Esophagus muscularis mucosa (tissue), 4 donors: ENCODE measurements around the gene TELO2. TPM values are rescaled to one million over a fixed set of nuclear protein-coding genes. Genes with fewer than 3 reads are reported as not detected.

Experiments used
- DNase-seq: peaks from one replicate; pipeline ENCODE4 v3.0.0-alpha.2; 2017; ENCODE audit errors: extremely low spot score
- H3K27ac ChIP-seq, 4 donors: fragments of 200-600 bp; sonication (generic); replicated peaks in 1 of 4; 1 replicate in 3 of 4; 2 replicates in 1 of 4; pipeline ENCODE4 v1.5.1; 2016 to 2019; ENCODE audit warnings: mild to moderate bottlenecking in 1 of 4
- H3K27me3 ChIP-seq, 4 donors: fragments of 200-600 bp; sonication (generic); one replicate each; pipeline versions ENCODE4 v1.5.1 to v1.6.0; 2016 to 2019
- H3K36me3 ChIP-seq, 4 donors: fragments of 200-600 bp; sonication (generic); one replicate each; pipeline ENCODE4 v1.5.1; 2016 to 2019
- H3K4me1 ChIP-seq, 4 donors: fragments of 200-600 bp; sonication (generic); one replicate each; pipeline ENCODE4 v1.5.1; 2016 to 2019
- H3K4me3 ChIP-seq, 4 donors: fragments of 200-600 bp; sonication (generic); 1 replicate in 2 of 4; 2 replicates in 2 of 4; pipeline ENCODE4 v1.5.1; 2016 to 2019; ENCODE audit warnings: mild to moderate bottlenecking in 4 of 4, moderate library complexity in 1 of 4
- H3K9me3 ChIP-seq, 4 donors: fragments of 200-600 bp; sonication (generic); 1 replicate in 3 of 4; 2 replicates in 1 of 4; pipeline ENCODE4 v1.5.1; 2016 to 2019
- EP300 ChIP-seq: sonication (generic); formaldehyde crosslinking; IDR thresholded peaks from one replicate; pipeline ENCODE4 v1.6.1; 2017; ENCODE audit warnings: antibody characterized with exemption
- POLR2A ChIP-seq: fragments of 450-650 bp; IDR thresholded peaks from one replicate; pipeline ENCODE4 v1.6.1; 2017; ENCODE audit warnings: antibody characterized with exemption, moderate library complexity, mild to moderate bottlenecking, low read depth
- POLR2AphosphoS5 ChIP-seq, 2 donors: sonication (generic); formaldehyde crosslinking; IDR thresholded peaks; one replicate each; pipeline ENCODE4 v1.6.1; 2017; ENCODE audit warnings: antibody characterized with exemption in 2 of 2
- WGBS: methylation state at CpG from one replicate; pipeline ENCODE4 v1.1.5; 2018; 5-methylcytosine and 5-hydroxymethylcytosine counted together
- intact Hi-C: fragments of 100-400 bp; cut with DNase I; formaldehyde crosslinking; loops from one replicate; pipeline ENCODE4 v1.15.1; 2023
- total RNA-seq, 4 donors: library from RNA; depleted of rRNA; stranded (reverse); fragments of >200 nt; gene quantifications; one replicate each; pipeline versions ENCODE4 v1.1.0 to v1.2.1, GENCODE V29; 2016
- TF ChIP-seq, protein P1 (sequence below), 3 experiments: fragments of 200-600 bp in 2 of 3; fragments of 450-650 bp in 1 of 3; sonication (generic) in 2 of 3; IDR thresholded peaks; one replicate each; pipeline ENCODE4 v1.5.1; 2017 to 2019; ENCODE audit warnings: antibody characterized with exemption in 3 of 3, mild to moderate bottlenecking in 2 of 3, moderate library complexity in 1 of 3

The TELO2 gene
- total RNA-seq, 4 donors from 2014 or later: 14.1 to 27.7 (median 18.4) TPM

DNA sequence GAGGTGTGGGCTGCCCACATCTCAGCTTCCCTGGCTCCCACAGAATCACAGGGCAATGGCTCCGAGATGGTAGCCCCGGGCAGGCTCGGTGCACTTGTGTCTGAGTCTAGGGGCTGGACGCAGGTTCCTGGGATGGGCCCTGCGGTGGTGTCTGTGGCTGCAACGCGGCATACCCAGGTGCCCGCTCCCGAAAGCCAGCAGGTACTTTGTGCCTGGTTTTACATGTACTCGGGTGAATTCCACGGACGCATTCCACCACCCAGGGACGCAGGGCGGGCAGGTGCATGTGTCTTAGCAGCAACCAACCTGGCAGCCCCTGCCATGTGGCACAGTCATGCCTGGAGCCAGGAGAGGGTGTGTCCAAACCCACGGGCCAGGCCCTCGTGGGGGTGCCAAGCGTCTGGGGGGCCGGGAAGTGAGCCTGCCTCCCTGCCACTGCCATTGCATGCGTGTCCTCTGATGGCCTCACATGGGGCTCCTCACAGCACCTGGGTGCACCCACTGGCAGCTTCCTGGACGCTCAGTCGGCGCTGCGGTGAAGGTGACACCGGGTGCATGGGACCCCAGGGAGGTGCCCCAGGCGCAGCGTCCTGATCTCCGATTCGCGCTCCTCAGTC, 35.9 kb downstream of the TELO2 start:
- peaks cover 53 to 63% (median 54%) of the 10 kb centered on the region in 4 donors for H3K4me1 ChIP-seq
- 84% methylated on average over 13 of the region's 29 CpGs for WGBS
- intact Hi-C loops: no loop called here
- no peaks in the 10 kb centered on the region for H3K27me3 ChIP-seq
- TF ChIP-seq, protein P1, sequence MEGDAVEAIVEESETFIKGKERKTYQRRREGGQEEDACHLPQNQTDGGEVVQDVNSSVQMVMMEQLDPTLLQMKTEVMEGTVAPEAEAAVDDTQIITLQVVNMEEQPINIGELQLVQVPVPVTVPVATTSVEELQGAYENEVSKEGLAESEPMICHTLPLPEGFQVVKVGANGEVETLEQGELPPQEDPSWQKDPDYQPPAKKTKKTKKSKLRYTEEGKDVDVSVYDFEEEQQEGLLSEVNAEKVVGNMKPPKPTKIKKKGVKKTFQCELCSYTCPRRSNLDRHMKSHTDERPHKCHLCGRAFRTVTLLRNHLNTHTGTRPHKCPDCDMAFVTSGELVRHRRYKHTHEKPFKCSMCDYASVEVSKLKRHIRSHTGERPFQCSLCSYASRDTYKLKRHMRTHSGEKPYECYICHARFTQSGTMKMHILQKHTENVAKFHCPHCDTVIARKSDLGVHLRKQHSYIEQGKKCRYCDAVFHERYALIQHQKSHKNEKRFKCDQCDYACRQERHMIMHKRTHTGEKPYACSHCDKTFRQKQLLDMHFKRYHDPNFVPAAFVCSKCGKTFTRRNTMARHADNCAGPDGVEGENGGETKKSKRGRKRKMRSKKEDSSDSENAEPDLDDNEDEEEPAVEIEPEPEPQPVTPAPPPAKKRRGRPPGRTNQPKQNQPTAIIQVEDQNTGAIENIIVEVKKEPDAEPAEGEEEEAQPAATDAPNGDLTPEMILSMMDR (IDR thresholded peaks at IDR 0.05): no peak
- no peak for TF ChIP-seq EP300
- TF ChIP-seq POLR2A: no peak
- TF ChIP-seq POLR2AphosphoS5 (IDR thresholded peaks at IDR 0.05): no peak
- no peaks in the 10 kb centered on the region for H3K9me3 ChIP-seq
- DNase-seq: no peak
- no peak overlapping the region for H3K4me3 ChIP-seq
- peaks cover 0 to 23% (median 8%) of the 10 kb centered on the region in 4 donors for H3K36me3 ChIP-seq
- H3K27ac ChIP-seq: no peak overlapping the region

DNA sequence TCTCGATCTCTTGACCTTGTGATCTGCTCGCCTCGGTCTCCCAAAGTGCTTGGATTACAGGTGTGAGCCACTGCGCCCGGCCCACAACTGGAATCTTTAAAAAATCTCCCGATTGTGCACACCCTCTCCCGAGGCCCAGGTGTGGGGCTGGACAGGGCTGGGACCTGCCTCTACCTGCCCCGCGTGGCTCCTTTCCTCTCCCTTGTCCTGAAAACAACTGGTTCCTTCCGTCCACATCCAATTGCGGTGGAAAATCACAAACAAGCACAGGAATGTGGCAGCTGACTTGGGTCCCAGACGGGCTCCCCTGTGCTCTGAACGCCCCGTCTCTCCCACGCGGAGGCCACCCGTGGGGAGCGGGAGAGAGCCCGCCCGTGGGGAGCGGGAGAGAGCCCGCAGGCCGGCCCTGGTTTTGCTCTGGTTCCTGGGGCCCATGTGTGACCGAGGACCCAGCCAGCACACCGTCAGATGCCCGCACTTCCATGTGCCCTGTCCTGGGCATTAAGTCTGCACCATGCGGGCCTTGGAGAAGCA, 37.3 kb downstream of the TELO2 start:
- intact Hi-C loops: no loop called here
- peaks cover 53 to 76% (median 54%) of the 10 kb centered on the region in 4 donors for H3K4me1 ChIP-seq
- DNase-seq: no peak
- TF ChIP-seq POLR2A: no peak
- no peak for TF ChIP-seq POLR2AphosphoS5 (IDR thresholded peaks at IDR 0.05)
- TF ChIP-seq EP300: no peak
- TF ChIP-seq, protein P1 (IDR thresholded peaks at IDR 0.05): no peak
- peaks cover 0 to 9% (median 4%) of the 10 kb centered on the region in 4 donors for H3K36me3 ChIP-seq
- H3K27me3 ChIP-seq: no peaks in the 10 kb centered on the region
- peak overlapping the region in 3 of 4 donors; percentile 65 to 71 (median 65) for H3K4me3 ChIP-seq
- H3K27ac ChIP-seq: peak overlapping the region; percentile 84 to 90 (median 86)
- H3K9me3 ChIP-seq: no peaks in the 10 kb centered on the region
- WGBS: 83% methylated on average over 24 of the region's 27 CpGs

DNA sequence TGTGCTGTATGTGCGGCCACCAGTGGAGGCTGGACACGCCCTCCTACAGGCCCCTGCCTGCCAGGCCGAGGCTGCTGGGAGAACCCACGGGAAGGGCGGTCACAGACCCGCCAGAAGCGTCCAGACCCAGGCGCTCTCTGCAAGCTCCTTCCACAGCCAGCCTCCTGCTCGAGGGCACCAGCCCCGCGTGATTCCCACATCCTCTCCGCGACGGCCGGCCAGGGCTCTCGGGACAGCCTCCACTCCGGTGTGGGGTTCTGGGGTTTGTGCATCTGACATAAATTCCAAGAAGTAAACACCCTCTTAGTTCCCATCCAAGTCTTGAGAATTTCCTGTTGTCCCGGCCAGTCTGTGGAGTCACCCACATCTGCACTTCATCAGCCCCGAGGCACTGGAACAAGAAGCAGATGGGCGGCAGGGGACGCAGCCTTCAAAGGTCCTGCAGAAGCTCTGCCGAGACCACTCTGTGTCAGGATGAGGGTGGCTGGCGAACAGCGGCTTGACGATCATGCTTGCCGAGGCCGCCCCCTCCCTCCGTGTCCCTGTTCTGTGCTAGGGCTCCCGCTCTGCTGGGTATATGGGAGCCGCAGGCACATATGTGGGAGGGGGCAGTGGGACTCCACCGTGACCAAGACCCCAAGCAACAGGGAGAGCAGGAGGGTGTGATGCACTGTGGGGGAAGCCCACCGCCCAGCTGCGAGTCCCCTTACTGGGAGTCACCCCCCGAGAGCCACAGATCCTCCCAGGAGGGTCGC, 37.9 kb downstream of the TELO2 start:
- 47% methylated on average over 6 of the region's 35 CpGs for WGBS
- Histone ChIP-seq H3K4me3 (peak overlapping the region; percentile 64 to 71 (median 65)), H3K9me3 (no peaks in the 10 kb centered on the region), H3K27me3 (no peaks in the 10 kb centered on the region), H3K4me1 (peaks cover 53 to 83% (median 60%) of the 10 kb centered on the region in 4 donors), H3K36me3 (peaks cover 0 to 11% (median 8%) of the 10 kb centered on the region in 4 donors), H3K27ac (peak overlapping the region; percentile 84 to 90 (median 86))
- no peak for DNase-seq
- intact Hi-C loops: no loop called here
- TF ChIP-seq POLR2A (no peak), EP300 (peak; percentile 5), POLR2AphosphoS5 (IDR thresholded peaks at IDR 0.05) (peak; percentile 60 to 77)
- TF ChIP-seq, protein P1 (IDR thresholded peaks at IDR 0.05): no peak

DNA sequence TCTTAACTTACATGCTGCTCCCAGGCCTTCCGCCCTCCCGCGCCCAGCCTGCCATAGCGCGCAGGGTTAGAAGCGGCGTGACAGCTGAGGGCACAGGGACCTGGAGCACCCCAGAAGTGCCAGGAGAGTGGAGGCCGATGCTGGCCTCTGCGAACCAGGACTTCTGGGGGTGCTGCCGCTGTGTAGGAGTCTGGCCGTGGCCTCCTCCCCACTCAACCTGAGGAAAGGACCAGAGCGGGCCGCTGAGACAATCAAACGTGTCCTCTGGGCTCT, 38.4 kb downstream of the TELO2 start:
- TF ChIP-seq POLR2A: no peak
- TF ChIP-seq POLR2AphosphoS5 (IDR thresholded peaks at IDR 0.05): no peak
- TF ChIP-seq EP300: no peak
- TF ChIP-seq, protein P1 (IDR thresholded peaks at IDR 0.05): no peak
- intact Hi-C loops: no loop called here
- H3K9me3 ChIP-seq: no peaks in the 10 kb centered on the region
- H3K4me1 ChIP-seq: peaks cover 55 to 88% (median 65%) of the 10 kb centered on the region in 4 donors
- H3K27me3 ChIP-seq: no peaks in the 10 kb centered on the region
- H3K36me3 ChIP-seq: peaks cover 0 to 17% (median 13%) of the 10 kb centered on the region in 4 donors
- peak overlapping the region; percentile 64 to 71 (median 65) for H3K4me3 ChIP-seq
- 77% methylated on average over 5 of the region's 14 CpGs for WGBS
- H3K27ac ChIP-seq: peak overlapping the region; percentile 84 to 90 (median 86)
- DNase-seq: no peak
